ENCODE results near the gene XXYLT1.

XXYLT1 gene

DNA sequence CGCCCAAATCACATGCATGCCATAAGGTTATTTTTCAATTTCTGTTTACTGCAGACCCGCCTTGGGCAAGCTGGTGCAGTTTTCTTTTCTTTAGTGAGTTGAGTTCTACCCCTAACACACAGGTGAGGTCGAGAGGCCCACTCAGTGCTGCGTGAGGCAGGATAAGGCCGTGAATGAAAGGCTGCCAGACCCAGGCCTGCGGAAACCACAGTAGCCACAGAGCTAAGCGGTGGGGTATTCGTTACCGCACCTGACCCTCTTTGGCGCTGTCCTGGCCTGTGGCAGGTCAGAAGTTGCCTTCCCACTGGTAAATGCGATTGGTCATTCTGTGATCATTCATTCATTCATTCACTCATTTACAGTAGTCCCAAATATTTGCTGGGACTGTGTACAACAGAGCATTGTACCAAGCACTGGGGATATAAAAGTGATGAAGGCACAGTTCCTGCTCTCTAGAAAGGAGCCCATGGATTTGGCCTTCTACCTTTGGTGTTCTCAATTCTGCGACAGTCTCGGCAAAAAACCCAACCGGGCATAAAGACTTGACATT is 144.8 kb downstream of the XXYLT1 start:
- no peak for DNase-seq

DNA sequence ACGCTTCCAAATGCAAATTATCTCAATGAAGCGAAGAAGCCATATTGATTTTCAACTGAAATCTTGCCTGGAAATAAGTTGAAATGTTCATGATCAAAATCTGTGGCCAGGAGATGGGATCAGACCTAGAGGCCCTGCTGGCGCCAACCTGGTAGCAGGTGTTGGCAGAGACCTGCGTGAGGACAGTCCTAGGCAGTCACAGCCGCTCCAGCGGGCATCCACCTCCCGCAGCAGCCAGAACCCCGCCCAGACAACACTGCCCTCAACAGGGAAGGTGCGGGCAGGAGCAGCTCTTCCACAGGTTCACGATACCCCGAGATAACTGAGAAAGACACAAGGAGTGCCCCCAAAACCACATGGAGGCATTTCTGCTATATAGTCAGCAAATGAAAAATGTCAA is 145.3 kb downstream of the XXYLT1 start:
- no peak for DNase-seq

DNA sequence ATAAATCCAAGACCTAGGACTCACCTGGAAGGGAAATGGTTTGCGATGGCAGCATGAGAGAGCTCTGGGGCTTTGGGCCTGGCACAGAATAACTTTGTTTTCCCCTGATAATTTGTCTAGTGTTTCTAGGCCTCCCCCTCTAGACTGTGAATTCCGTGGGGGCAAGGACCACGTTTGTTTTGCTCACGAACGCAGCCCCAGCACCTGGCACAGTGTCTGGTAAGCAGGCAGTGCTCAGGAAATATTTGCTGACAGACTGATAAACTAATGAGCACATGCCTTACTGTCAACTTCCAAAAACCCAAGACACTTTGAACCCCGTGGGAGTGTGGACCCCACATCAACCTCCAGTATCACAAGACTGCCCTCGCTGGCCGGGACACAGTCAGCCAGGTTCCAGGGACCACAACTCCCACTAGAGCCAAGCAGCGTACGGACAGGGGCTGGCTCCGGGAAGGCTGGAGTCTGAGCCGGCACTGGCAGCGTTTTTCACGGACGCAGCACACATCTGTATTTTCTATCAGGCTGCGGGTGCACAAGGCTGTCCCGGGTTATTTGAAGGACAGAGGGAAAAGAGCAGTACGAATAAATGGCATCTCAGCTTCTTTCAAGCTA is 146.5 kb downstream of the XXYLT1 start:
- DNase-seq, result no peak

DNA sequence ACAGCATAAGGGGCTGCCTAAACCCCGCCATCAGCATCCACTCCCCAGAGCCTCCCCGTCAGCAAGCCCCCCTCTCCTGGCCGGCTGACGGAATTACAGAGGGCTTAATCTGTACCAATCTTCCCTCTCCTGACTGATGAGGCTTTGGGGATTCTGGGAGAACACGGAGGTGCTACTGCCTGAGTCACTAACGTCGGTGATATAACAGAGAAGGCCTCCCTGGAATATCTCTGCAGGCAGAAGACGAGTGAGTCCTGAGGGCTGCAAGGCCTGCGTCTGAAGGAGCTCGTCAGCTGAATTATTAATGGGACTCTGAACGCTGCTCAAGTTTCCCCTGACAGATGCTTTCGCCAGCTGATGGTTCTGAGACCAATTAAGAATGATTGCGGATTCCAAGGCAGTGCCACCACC is 147.7 kb downstream of the XXYLT1 start:
- DNase-seq, result no peak

DNA sequence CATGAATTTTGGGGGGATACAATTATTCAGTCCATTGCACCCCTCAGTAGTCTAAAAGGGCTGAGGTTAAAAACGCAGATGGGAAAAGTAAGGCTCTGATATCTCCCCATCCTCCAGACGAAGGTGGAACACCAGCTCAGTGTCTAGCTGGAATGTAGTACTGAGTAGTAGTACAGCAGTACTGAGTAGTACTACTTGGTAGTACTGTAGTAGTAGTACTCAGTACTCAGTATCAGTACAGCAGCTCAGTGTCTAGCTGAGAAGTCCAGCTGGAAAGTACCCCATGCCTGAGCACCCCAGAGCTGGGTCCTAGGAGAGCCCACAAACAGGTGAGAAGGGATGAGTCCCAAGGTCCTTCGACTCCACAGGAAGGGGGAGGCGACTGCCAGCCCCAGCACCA is 148.7 kb downstream of the XXYLT1 start:
- DNase-seq, result no peak

DNA sequence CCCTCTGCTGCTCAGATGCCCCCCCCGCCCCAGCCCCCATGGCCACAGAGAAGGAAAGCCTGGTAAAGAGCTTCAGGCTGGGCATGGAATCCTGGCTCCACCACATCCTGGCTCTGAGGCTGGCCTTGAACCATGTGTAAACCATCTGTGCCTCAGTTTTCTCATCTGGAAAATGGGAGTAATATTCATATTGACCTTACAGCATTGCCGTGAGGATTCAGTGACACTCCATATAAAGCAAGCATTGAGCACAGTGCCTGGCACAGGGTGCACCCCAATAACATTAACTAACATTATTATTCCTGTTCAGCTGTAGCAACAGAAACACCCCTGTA is 150.7 kb downstream of the XXYLT1 start:
- DNase-seq, result no peak

DNA sequence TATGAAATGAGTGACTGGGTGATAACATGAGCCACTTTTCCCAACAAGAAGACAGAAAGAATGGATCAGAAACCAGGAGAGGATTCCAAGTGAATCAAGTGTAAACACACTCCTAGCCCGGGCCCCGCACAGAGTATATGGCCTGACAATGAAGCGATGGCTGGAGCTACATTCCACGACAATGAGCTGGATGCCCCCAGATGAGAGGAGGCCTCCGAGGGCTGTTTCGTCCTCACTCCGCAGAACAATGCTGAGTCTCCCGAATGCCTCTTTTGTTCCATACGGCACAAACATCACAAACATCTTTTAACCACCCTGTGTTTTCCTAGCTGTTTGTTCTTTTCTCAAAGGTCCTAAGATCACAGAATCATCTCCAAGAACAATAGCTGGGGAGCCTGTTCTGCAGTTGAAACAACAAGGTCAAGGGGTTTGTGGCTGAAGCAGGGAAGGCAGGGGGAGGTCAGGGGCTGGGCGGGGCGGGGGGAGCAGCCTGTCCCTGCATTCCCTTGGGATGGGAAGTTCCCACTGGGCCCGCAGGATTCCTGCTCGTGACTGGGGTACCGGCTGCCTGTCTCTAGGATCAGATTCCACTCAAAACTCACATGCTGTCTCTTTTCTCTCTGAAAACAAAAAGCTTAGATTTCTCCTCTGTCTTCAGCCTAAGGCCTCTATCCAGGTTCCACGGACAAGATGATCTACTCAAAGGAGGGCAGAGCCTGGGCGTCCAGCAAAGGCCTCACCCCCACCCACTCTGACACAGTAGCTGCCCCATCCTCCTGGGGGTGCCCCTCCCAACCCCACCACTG is 151.3 kb downstream of the XXYLT1 start:
- no peak for DNase-seq

DNA sequence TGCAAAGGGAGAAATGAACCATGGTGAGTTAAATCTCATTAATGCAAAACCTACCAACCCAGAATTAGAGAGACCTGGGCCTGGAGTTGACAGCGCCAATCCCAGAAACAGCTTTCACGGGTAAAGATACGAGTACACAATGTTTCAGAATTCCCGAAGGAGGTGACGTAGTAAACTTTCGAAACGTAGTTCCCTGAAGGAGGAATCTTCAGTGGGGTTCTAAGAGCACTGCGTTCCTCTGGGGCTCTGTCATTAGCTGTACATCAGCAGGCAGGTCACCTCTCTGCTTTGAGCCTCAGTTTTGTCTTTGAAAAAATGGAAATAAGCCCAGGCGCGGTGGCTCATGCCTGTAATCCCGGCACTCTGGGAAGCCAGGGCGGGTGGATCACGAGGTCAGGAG is 152.3 kb downstream of the XXYLT1 start:
- no peak for DNase-seq

DNA sequence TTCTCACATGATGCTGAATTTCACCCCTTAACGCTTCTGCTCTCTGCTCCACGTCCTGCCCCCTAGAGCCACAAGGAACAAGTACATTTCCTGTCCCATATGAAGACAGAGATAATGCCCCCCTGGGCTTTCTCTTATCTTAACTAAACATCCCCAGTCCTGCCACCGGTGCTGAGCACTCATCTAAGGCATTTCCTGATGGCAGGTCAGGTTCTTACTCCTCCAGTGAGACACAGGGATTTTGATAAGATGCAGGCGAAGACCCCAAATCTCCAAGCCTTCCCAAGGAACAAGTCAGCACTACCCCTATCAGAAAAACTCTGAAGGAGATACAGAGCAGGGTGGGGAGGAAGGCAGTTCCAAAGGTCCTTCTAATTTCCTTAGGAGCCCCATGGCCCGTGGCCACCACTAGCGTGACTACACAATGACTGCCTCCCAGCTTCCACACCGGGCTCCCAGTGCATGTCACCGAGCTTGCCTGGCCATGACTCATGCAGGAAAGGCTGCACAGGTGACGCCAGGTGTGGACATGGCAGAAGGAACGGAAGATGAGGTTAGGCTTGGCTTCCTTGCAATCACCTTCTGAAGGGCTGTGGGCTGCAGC is 152.9 kb downstream of the XXYLT1 start:
- DNase-seq, result no peak

DNA sequence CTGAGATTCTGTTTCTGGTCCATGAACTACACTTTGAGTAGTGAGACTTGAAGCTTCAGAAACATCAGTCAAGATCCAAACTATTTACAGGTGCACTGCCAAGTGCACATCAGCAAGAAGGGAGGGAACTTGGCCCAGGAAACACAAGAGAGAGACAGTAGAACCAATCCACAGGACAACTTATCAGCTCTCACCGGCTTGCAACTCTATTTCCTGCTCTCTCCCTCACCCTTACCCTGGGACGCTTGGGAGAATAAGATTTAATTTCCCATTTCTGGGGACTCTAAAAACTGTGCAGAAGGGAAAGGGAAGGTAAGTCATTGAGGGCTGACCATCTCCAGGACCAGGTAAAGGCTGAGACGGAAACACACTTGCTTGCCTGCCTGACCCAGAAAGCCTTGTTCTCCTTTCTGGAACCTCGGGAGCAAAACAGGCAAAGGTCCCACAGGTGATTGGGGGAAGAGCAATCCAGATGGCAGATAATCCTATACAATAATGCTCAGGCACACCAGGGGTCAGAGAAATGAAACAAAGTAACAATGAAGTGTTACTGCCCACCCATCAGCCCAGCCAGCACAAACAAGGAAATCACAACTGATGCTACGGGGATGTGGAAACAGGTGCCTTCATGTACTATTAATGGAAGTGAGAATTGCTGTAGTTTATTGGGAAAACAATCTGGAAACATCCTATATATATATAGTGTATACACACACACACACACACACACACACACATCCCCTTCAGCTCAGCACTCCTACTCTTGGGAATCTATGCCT is 154.4 kb downstream of the XXYLT1 start:
- no peak for DNase-seq

DNA sequence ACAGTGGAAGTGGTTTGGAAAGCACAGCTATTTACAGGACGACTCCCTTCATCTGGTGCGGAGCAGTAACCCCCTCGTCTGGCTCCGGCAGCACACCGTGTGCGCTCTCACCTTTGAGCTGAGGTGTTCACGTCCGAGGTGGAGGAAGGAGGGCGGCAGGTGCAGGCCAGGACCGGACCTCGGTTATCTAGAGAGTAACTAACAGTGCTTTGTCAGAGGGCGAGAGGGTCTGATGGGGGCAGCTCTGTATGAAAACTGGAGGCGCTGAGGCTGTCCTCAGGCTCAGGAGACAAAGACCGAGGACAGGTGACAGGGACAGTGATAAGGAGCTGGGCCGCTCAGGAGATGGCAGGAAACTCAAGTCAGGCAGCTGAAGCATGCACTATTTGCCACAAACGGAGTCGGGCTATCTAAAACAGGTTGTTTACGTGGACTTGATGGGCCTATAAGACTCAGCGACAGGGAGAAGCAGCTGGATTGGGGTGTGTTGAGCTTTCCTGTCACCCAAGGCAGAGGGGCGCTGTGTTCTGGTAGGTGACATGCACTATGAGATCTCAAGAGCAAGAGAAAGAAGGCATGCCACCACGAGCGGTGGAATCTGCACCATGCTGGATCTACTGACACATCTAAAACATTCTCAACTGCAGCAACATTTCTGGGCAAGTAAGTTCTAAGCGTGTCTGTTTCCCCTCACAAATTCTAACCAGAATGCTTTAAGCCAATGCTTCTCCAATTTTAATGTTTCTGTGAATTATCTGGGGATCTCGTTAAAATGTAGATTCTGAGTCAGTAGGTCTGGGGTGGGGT is 155.2 kb downstream of the XXYLT1 start:
- DNase-seq, result no peak

DNA sequence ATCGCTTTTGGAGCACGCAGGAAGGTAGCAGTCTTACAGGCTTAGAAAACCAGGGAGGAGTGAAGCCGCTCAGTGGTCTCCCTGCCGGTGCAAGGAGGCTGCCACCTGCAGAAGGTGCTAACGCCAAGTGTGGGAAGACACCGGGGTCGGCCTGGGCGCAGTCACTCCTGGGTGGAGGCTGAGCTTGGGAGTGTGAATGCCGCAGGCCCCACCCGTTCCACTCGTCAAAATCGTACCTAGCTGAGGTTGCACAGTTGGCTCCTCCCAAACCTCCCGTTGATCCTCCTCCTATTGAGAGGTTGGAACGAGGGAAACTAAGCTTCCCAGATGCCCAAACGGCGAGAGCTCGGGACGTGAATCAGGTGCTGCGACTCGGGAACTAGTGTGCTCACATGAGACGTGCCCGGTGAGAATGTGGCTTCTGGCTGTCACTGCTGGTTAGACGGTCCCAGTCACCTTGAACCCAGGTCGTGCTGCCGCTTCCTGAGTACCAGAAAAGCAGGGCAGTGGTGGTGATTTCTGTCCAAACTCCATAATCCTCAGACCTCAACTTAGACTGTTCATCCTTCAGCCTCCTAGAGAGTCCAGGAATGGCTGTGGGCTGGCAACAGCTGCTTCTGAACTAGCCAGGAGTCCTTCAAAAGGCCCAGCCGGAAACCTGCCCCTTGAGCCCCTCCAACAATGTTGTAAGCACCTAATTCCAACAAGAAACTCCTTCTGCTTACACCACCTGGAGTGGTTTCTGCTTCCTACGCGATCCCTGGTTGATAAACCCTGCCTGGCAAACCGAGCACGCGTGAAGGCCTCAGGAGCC is 156.0 kb downstream of the XXYLT1 start:
- no peak for DNase-seq

DNA sequence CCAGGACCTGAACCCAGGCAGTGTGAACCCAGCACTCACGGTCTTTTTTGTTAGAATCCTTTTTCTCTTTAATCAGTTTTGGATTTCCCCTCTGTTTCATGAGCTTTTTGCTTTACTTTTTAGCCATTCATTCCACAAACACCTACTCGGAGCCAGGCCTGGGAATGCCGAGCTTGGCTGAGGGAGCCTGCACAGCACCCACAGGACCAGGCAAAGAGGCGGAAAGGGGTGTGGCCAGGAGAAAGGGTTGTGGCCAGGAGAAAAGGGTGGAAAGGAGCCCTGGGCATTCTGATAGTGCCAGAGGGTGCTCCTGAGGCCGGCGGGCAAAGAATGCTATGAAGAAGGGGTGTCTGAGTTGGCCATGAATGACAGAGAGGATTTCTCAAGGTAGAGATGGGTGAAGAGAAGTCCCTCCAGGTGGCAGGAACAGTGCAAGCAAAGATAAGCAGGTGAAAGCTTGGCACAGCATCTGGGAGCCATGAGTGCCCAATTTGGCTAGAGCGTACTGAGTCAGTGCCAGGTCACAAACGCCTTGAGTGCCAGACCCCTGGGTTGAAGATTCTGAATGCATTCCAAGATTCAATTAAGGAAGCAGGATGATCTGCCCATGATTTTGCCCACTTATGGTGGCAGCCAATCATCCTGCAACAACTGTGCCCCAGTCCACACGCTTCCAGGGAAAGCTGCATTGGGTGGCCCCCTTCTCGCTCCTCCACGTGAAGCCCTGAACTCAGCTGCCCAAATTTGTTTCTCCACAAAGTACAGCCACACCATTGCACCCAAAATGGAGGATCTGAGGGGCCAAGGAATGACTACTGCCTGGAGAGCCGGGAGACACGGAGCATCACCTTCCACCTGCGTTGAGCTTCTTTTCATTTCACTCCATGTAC is 157.2 kb downstream of the XXYLT1 start:
- no peak for DNase-seq

DNA sequence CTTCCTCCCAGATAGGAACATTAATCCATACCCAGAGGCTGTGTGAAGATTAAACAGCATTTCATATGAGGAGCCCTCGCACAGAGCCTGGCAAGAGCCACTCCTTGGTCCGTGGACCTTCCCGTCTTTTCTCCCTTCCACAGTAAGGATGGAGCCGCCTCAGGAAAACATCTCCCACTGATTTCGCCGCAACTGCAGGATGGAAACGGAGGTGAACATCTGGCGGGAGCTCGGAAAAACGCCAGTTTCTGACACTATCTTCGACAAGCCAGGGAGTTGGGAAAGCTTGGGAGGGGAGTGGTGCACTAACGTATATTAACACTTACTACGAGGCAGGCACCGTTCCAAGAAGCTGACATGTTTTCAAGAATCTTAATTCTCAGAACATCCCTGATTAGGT is 157.9 kb downstream of the XXYLT1 start:
- no peak for DNase-seq

DNA sequence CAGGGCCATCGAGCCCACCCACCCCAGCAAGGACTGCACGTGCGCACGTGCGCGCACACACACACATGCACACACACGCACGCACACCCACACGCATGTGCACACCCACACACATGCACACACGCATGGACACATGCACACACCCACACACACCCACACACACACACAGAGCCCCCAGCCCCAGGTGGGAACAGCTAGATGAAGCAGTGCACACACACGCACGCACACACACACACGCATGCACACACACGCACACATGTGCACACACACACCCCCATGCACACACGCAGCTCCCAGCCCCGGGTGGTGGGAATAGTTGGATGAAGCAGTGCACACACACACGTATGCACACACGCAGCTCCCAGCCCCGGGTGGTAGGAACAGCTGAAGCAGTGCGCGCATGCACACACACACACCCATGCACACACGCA is 158.6 kb downstream of the XXYLT1 start:
- no peak for DNase-seq

DNA sequence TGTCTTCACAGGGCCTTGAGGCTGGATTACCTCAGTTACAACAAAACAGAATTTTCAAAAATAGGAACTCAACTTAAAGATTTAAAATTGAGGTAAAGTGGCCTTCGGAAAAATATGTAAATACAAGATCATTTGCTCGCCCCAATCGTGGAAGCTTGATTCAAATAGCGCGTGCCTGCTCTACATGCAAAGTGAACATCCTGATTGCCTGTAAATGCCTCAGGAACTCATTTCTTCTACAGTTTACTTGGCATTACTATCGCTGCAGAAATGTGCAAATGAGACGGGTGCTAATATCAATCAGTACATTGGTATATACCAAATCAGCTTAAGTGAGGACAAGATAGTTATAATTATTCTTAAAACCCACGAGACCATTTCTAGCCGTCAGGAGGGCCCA is 159.2 kb downstream of the XXYLT1 start:
- DNase-seq, result no peak

DNA sequence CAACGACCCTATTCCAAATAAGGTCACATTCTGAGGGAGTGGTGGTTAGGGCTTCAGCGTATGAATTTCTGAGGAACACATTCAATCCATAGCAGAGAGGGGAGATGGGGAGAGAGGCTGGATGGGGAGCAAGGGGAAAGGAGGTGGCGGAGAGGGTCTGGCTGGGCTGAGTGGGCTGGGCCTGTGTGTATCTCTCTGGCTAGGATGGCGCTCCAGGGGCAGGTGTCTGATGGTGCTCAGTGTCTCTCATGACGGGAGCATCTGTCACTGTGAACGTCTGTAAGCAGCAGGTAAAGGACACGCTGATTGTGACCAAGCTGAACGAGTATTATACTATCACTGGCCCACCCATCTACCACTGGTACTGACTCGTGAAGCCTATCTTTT is 159.6 kb downstream of the XXYLT1 start:
- DNase-seq, result no peak

DNA sequence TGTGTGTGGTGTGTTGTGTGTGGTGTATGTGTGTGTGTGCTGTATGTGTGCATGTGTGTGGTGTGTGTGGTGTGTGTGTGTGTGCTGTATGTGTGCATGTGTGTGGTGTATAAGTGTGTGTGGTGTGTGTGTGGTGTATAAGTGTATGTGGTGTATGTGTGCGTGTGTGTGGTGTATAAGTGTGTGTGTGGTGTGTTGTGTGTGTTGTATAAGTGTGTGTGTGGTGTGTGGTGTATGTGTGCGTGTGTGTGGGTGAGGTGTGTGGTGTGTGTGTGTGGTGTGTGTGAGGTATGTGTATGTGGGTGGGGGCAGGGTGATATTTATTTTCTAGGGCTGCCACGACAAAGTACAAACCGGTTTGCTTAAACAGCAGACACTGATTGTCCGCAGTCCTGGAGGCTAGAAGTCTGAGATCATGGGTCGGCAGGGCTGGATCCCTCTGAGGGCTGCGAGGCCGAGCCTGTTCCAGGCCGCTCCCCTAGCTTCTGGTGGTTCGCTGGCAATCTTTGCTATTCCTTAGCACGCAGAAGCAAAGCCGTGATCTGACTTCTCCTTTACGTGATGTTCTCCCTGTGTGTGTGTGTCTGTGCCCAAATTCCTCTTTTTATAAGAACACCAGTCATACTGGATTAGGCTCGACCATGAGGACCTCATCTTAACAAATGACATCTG is 160.2 kb downstream of the XXYLT1 start:
- no peak for DNase-seq

DNA sequence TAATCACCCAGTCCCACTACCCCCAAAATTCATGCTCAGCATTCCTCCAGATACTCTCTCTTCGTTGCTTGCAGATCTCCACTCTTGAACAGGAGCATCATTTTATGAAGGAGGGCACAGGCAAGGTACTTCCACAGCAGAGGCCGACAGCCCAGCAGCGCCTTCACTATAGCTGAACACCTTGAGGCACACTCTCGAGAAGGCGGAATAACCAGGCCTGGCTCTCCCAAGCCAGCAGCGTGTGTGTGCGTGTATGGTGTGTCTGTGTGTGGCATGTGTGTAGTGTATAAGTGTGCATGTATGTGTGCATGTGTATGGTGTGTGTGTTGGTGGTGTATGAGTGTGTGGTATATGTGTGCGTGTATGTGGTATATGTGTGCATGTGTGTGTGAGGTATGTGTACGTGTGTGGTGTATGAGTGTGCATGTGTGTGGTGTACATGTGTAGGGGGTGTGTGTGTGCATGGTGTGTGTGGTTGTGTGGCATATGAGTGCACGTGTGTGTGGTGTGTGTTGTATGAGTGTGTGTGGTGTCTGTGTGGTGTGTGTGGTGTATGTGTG is 161.8 kb downstream of the XXYLT1 start:
- no peak for DNase-seq

DNA sequence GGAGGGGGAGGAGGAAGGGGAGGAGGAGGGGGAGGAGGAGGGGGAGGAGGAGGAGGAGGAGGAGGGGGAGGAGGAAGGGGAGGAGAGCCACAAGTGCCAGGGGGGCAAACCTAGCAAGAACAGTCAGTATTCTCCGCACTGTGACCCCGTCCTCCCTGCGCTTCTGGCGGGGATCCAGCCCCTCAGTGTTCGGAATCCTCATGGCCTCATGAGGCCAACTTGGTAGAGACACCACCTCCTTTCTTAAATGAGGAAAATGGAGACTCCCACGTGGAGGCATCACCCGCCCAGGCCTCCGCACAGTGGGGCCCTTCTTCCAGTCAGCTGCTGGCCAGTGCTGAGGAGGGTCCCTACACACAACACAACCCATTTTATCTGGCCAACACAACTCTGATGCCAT is 163.4 kb downstream of the XXYLT1 start:
- DNase-seq, result no peak
